Ishikawa (cell line): ENCODE data around the gene CCDC8.

Experiments
- CEBPB ChIP-seq: IDR thresholded peaks from 2 replicates; pipeline ENCODE4 v1.6.1; 2012
- CREB1 ChIP-seq: IDR thresholded peaks from 2 replicates; pipeline ENCODE4 v1.6.1; 2012; ENCODE audit warnings: low read depth
- EGR1 ChIP-seq: IDR thresholded peaks from 2 replicates; pipeline ENCODE4 v1.6.1; 2012
- EP300 ChIP-seq: IDR thresholded peaks from 2 replicates; pipeline ENCODE4 v1.6.1; 2012; ENCODE audit warnings: borderline replicate concordance
- FOXM1 ChIP-seq: IDR thresholded peaks from 2 replicates; pipeline ENCODE4 v1.6.1; 2012; ENCODE audit warnings: low read depth, borderline replicate concordance
- MAX ChIP-seq: IDR thresholded peaks from 2 replicates; pipeline ENCODE4 v1.6.1; 2012
- NFIC ChIP-seq: IDR thresholded peaks from 2 replicates; pipeline ENCODE4 v1.6.1; 2012
- RAD21 ChIP-seq: IDR thresholded peaks from 2 replicates; pipeline ENCODE4 v1.6.1; 2012; ENCODE audit warnings: low read depth
- REST ChIP-seq: IDR thresholded peaks from 2 replicates; pipeline ENCODE4 v1.6.1; 2012; ENCODE audit warnings: low read depth, mild to moderate bottlenecking
- TAF1 ChIP-seq: IDR thresholded peaks from 2 replicates; pipeline ENCODE4 v1.6.1; 2012; ENCODE audit warnings: low read depth, mild to moderate bottlenecking
- TCF12 ChIP-seq: IDR thresholded peaks from 2 replicates; pipeline ENCODE4 v1.6.1; 2012; ENCODE audit warnings: low read depth
- TEAD4 ChIP-seq: IDR thresholded peaks from 2 replicates; pipeline ENCODE4 v1.6.1; 2012
- USF1 ChIP-seq: IDR thresholded peaks from 2 replicates; pipeline ENCODE4 v1.6.1; 2012
- YY1 ChIP-seq: IDR thresholded peaks from 2 replicates; pipeline ENCODE4 v1.6.1; 2012; ENCODE audit warnings: low read depth
- ZBTB7A ChIP-seq: IDR thresholded peaks from 2 replicates; pipeline ENCODE4 v1.6.1; 2012; ENCODE audit warnings: low read depth

The CCDC8 gene

GRCh38 chr19:46387713-46388130, 25.6 kb downstream of the CCDC8 start:
- TF ChIP-seq ZBTB7A (no peak), EGR1 (no peak), MAX (no peak), USF1 (no peak), TCF12 (no peak), REST (no peak), CREB1 (no peak), EP300 (no peak)

DNA sequence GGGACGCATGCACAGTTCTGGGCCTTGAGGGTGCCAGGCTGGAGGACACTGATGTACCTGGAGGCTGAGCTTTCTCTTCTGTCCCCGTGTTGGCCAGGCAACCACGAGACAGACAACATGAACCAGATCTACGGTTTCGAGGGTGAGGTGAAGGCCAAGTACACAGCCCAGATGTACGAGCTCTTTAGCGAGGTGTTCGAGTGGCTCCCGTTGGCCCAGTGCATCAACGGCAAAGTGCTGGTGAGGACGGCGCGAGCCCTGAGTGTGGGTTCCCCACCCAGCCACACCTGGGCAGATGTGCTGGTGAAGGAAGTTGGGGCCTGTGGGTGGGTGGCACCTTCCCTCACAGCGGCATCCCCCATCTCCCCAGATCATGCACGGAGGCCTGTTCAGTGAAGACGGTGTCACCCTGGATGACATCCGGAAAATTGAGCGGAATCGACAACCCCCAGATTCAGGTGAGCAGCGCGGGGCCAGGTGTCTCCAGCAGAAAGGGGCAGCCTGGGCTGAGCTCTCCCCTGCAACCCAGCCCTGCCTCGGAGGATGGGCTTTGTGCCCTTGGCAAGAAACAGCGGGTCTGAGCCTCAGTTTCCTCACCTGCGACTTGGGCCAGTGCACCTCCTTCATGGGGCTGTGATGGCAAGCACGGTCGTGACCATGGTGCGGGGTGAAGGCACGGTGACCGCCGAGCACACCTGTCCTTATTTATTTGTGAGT, 26.2 kb downstream of the CCDC8 start:
- TF ChIP-seq CEBPB (no peak), REST (no peak), NFIC (no peak), EP300 (no peak), CREB1 (no peak), RAD21 (no peak), FOXM1 (no peak), USF1 (no peak)

DNA sequence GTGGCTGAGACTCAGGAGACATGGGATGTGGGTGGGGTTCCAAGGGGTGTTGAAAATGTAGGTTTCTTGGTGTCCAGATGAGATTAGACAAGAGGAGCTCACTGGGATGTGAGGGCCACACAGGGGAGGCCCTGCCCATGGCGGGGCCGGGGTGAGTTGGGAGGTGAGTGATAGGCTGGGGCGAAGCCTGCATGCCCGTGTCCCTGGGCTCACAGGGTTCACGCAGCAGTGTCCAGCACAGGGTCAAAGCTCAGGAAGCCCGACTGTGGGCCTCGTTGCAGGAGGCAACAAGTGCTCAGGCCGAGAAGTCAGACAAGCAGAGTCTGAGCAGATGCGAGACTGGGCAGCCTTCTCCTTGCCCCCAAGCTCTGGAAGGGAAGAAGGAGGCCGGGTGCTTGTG, 27.2 kb downstream of the CCDC8 start:
- TF ChIP-seq REST, result no peak
- TF ChIP-seq TEAD4, result no peak
- no peak for TF ChIP-seq MAX
- TF ChIP-seq TCF12, result no peak
- TF ChIP-seq USF1, result no peak
- no peak for TF ChIP-seq YY1
- TF ChIP-seq CREB1, result no peak
- no peak for TF ChIP-seq TAF1
- TF ChIP-seq EP300, result no peak
- no peak for TF ChIP-seq ZBTB7A
- no peak for TF ChIP-seq NFIC
- TF ChIP-seq FOXM1, result no peak
- no peak for TF ChIP-seq RAD21
- TF ChIP-seq EGR1, result no peak
- TF ChIP-seq CEBPB, result no peak

DNA sequence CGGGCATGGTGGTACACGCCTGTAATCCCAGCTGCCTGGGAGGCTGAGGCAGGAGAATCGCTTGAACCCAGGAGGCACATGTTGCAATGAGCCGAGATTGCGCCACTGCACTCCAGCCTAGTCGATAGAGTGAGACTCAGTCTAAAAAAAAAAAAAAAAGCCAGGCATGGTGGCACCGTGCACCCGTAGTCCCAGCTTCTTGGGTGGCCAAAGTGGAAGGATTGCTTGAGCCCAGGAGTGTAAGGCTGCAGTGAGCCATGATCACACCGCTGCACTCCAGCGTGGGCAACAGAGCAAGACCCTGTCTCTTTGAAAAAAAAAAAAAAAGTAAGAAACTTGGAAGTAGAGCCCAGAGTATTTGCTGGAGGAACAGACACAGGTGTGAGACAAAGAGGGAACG, 27.7 kb downstream of the CCDC8 start:
- no peak for TF ChIP-seq TAF1

- no peak for TF ChIP-seq CREB1
- TF ChIP-seq MAX, result no peak
- TF ChIP-seq NFIC, result no peak
- no peak for TF ChIP-seq ZBTB7A
These were observed 29.0 kb downstream of the CCDC8 start for GRCh38 chr19:46384396-46384795.
